Natural killer cell (primary cell): ENCODE data around the gene SMC2. TPM values are rescaled to one million over a fixed set of nuclear protein-coding genes. Genes with fewer than 3 reads are reported as not detected.

ENCODE experiments used
- ATAC-seq, 3 donors: fragments of 150-1000 bp in 2 of 3; fragments of 200-7000 bp in 1 of 3; cut with Tn5 transposase; 1 replicate in 1 of 3; 2 replicates in 2 of 3; pipeline ENCODE4 v1.10.0; 2021; ENCODE audit warnings: mild to moderate bottlenecking in 2 of 3, moderate library complexity in 2 of 3
- DNase-seq, 2 donors: peaks; one replicate each; pipeline versions ENCODE4 v3.0.0 to v3.0.0-alpha.2; 2013 to 2021; ENCODE audit warnings: mixed read lengths in 1 of 2
- H3K27ac ChIP-seq: one replicate; pipeline ENCODE4 v1.5.1; 2013; ENCODE audit warnings: mild to moderate bottlenecking, low read length
- H3K27me3 ChIP-seq: one replicate; pipeline ENCODE4 v1.6.1; 2013; ENCODE audit warnings: low read length; ENCODE audit not compliant: control insufficient read depth, insufficient read depth
- H3K36me3 ChIP-seq: one replicate; pipeline ENCODE4 v1.6.1; 2013; ENCODE audit warnings: low read length; ENCODE audit not compliant: control insufficient read depth, insufficient read depth
- H3K4me1 ChIP-seq: one replicate; pipeline ENCODE4 v1.6.1; 2013; ENCODE audit warnings: low read length; ENCODE audit not compliant: control insufficient read depth, insufficient read depth
- H3K4me3 ChIP-seq: one replicate; pipeline ENCODE4 v1.5.1; 2013; ENCODE audit warnings: low read length
- H3K9me3 ChIP-seq: one replicate; pipeline ENCODE4 v1.6.1; 2013; ENCODE audit warnings: low read length; ENCODE audit not compliant: control insufficient read depth, insufficient read depth
- H3K27ac Mint-ChIP-seq, 2 donors: one replicate each; pipeline ENCODE4 v1.8.0; 2022; ENCODE audit warnings: mild to moderate bottlenecking in 2 of 2, mixed read lengths in 2 of 2, moderate library complexity in 1 of 2
- H3K27me3 Mint-ChIP-seq, 2 donors: one replicate each; pipeline ENCODE4 v1.8.0; 2022; ENCODE audit warnings: low read depth in 2 of 2, mixed read lengths in 2 of 2
- H3K36me3 Mint-ChIP-seq: one replicate; pipeline ENCODE4 v1.8.0; 2022; ENCODE audit warnings: mixed read lengths
- H3K4me1 Mint-ChIP-seq, 2 donors: one replicate each; pipeline ENCODE4 v1.8.0; 2022; ENCODE audit warnings: mixed read lengths in 2 of 2
- H3K4me3 Mint-ChIP-seq: one replicate; pipeline ENCODE4 v1.8.0; 2022; ENCODE audit warnings: mild to moderate bottlenecking, moderate library complexity, mixed read lengths
- H3K9me3 Mint-ChIP-seq, 2 donors: one replicate each; pipeline ENCODE4 v1.8.0; 2022; ENCODE audit warnings: mixed read lengths in 2 of 2
- CTCF ChIP-seq: fragments of 200-600 bp; IDR thresholded peaks from one replicate; pipeline ENCODE4 v1.8.0; 2022; ENCODE audit warnings: antibody characterized with exemption
- WGBS: methylation state at CpG from one replicate; pipeline ENCODE4 v1.1.7; 2013; ENCODE audit warnings: missing lambda C conversion rate; ENCODE audit not compliant: insufficient coverage; 5-methylcytosine and 5-hydroxymethylcytosine counted together
- intact Hi-C: fragments of 100-400 bp; cut with micrococcal nuclease; formaldehyde crosslinking; loops from one replicate; pipeline ENCODE4 v1.14.2; 2022
- total RNA-seq, 4 donors: library from RNA; stranded (reverse); fragments of 120-200 nt in 1 of 4; gene quantifications; one replicate each; pipeline versions ENCODE4 v1.2.3 to v1.2.4, GENCODE V29; 2013 to 2022

SMC2 gene
- total RNA-seq, 3 donors from 2014 or later (not counting 1 experiment from before 2014, with no cell fraction given): 6.7 to 9.9 (median 9.5) TPM

GRCh38 chr9:104071589-104071988, 22.5 kb upstream of the SMC2 start:
- Histone ChIP-seq H3K4me1 (no peaks in the 10 kb centered on the region), H3K36me3 (no peaks in the 10 kb centered on the region), H3K4me3 (no peak overlapping the region), H3K9me3 (no peaks in the 10 kb centered on the region), H3K27ac (no peak overlapping the region), H3K27me3 (peaks cover 2% of the 10 kb centered on the region)
- intact Hi-C loops: no loop called here
- Mint-ChIP-seq H3K4me3 (no peak overlapping the region), H3K4me1 (no peaks in the 10 kb centered on the region), H3K27ac (no peak overlapping the region), H3K36me3 (no peaks in the 10 kb centered on the region), H3K9me3 (no peaks in the 10 kb centered on the region), H3K27me3 (peaks cover 8 to 14% of the 10 kb centered on the region in 2 donors)
- DNase-seq (no peak), ATAC-seq (no peak)
- WGBS: no CpG with 5 or more reads among the region's 1 CpG
- no peak for TF ChIP-seq CTCF

- Mint-ChIP-seq H3K4me3 (no peak overlapping the region), H3K27me3 (peaks cover 8 to 14% of the 10 kb centered on the region in 2 donors), H3K4me1 (no peaks in the 10 kb centered on the region), H3K27ac (no peak overlapping the region), H3K36me3 (no peaks in the 10 kb centered on the region), H3K9me3 (no peaks in the 10 kb centered on the region)
- intact Hi-C loops: no loop called here
- Histone ChIP-seq H3K4me3 (no peak overlapping the region), H3K4me1 (no peaks in the 10 kb centered on the region), H3K27me3 (peaks cover 2% of the 10 kb centered on the region), H3K27ac (no peak overlapping the region), H3K36me3 (no peaks in the 10 kb centered on the region), H3K9me3 (no peaks in the 10 kb centered on the region)
- no peak for TF ChIP-seq CTCF
- 48% methylated on average over 2 of the region's 3 CpGs for whole genome bisulfite sequencing
- DNase-seq (no peak), ATAC-seq (no peak)
These were observed 20.9 kb upstream of the SMC2 start for GRCh38 chr9:104073098-104073769.

GRCh38 chr9:104073770-104074133, 20.4 kb upstream of the SMC2 start:
- no peaks in the 10 kb centered on the region for H3K9me3 Mint-ChIP-seq
- TF ChIP-seq CTCF: no peak
- H3K36me3 Mint-ChIP-seq: no peaks in the 10 kb centered on the region
- intact Hi-C loops: no loop called here
- Histone ChIP-seq H3K9me3 (no peaks in the 10 kb centered on the region), H3K36me3 (no peaks in the 10 kb centered on the region), H3K4me1 (no peaks in the 10 kb centered on the region), H3K27ac (no peak overlapping the region), H3K4me3 (no peak overlapping the region), H3K27me3 (peaks cover 2% of the 10 kb centered on the region)
- WGBS: 100% methylated on average over 2 of the region's 3 CpGs
- DNase-seq (no peak), ATAC-seq (no peak)
- H3K27ac Mint-ChIP-seq: no peak overlapping the region
- H3K4me1 Mint-ChIP-seq: no peaks in the 10 kb centered on the region
- H3K27me3 Mint-ChIP-seq: peaks cover 8 to 16% of the 10 kb centered on the region in 2 donors
- no peak overlapping the region for H3K4me3 Mint-ChIP-seq

GRCh38 chr9:104074876-104075275, 19.2 kb upstream of the SMC2 start:
- no peak for TF ChIP-seq CTCF
- Histone ChIP-seq H3K27me3 (peaks cover 2% of the 10 kb centered on the region), H3K27ac (no peak overlapping the region), H3K4me3 (no peak overlapping the region), H3K4me1 (no peaks in the 10 kb centered on the region), H3K9me3 (no peaks in the 10 kb centered on the region), H3K36me3 (no peaks in the 10 kb centered on the region)
- 77% methylated on average over 1 of the region's 2 CpGs for WGBS
- peaks cover 12 to 24% of the 10 kb centered on the region in 2 donors for H3K27me3 Mint-ChIP-seq
- ATAC-seq: no peak
- intact Hi-C loops: no loop called here
- H3K4me3 Mint-ChIP-seq: no peak overlapping the region
- H3K36me3 Mint-ChIP-seq: no peaks in the 10 kb centered on the region
- no peak overlapping the region for H3K27ac Mint-ChIP-seq
- H3K4me1 Mint-ChIP-seq: no peaks in the 10 kb centered on the region
- DNase-seq: no peak
- H3K9me3 Mint-ChIP-seq: no peaks in the 10 kb centered on the region
